Measurements from ENCODE around the gene PSMA7.

- peak; percentile 75 to 87 (median 76) for TF ChIP-seq CTCF (optimal IDR thresholded peaks at IDR 0.05 in 1 of 3, IDR thresholded peaks at IDR 0.05 in 1 of 3, conservative IDR thresholded peaks at IDR 0.05 in 1 of 3; ENCODE audit: extremely low read depth in 1 of 3, insufficient read depth in 2 of 3, low read length in 3 of 3)
- no peak for TF ChIP-seq EZH2 (IDR thresholded peaks at IDR 0.05; ENCODE audit: low read length)
These were observed 6.7 kb downstream of the PSMA7 start for GRCh38 chr20:62136283-62137091.

Measured in keratinocyte (primary cell).